Parathyroid adenoma (tissue), 2 donors: Measurements from ENCODE around the gene HCN4.

Experiments used
- H2AFZ ChIP-seq: fragments of 300-600 bp; sonication (generic); one replicate; pipeline ENCODE4 v1.7.0; 2017; ENCODE audit warnings: antibody characterized with exemption, mild to moderate bottlenecking
- H3K27ac ChIP-seq: fragments of 300-600 bp; sonication (generic); one replicate; pipeline ENCODE4 v1.7.0; 2017
- H3K27me3 ChIP-seq: fragments of 300-600 bp; sonication (generic); one replicate; pipeline ENCODE4 v1.7.0; 2017; ENCODE audit warnings: low read length; ENCODE audit not compliant: control insufficient read depth, insufficient read depth
- H3K36me3 ChIP-seq: fragments of 300-600 bp; sonication (generic); one replicate; pipeline ENCODE4 v1.7.0; 2017; ENCODE audit warnings: low read length; ENCODE audit not compliant: control insufficient read depth, insufficient read depth
- H3K4me1 ChIP-seq: fragments of 300-600 bp; sonication (generic); one replicate; pipeline ENCODE4 v1.7.0; 2017; ENCODE audit warnings: control low read depth
- H3K4me2 ChIP-seq: fragments of 300-600 bp; sonication (generic); one replicate; pipeline ENCODE4 v1.7.0; 2017; ENCODE audit warnings: low read length
- H3K4me3 ChIP-seq: fragments of 300-600 bp; sonication (generic); one replicate; pipeline ENCODE4 v1.7.0; 2017; ENCODE audit warnings: low read depth, low read length
- H3K79me2 ChIP-seq: fragments of 300-600 bp; sonication (generic); one replicate; pipeline ENCODE4 v1.7.0; 2017; ENCODE audit warnings: control low read depth
- H3K9ac ChIP-seq: fragments of 300-600 bp; sonication (generic); one replicate; pipeline ENCODE4 v1.7.0; 2017; ENCODE audit warnings: mild to moderate bottlenecking
- H3K9me3 ChIP-seq: fragments of 300-600 bp; sonication (generic); one replicate; pipeline ENCODE4 v1.7.0; 2017; ENCODE audit warnings: low read length; ENCODE audit not compliant: control insufficient read depth
- TF ChIP-seq, protein P1 (sequence below): fragments of 300-600 bp; sonication (generic); IDR thresholded peaks from one replicate; pipeline ENCODE4 v1.7.0; 2017; ENCODE audit warnings: antibody characterized with exemption, mild to moderate bottlenecking
- donor health status: primary hyperparathyroidism.

HCN4 gene

DNA sequence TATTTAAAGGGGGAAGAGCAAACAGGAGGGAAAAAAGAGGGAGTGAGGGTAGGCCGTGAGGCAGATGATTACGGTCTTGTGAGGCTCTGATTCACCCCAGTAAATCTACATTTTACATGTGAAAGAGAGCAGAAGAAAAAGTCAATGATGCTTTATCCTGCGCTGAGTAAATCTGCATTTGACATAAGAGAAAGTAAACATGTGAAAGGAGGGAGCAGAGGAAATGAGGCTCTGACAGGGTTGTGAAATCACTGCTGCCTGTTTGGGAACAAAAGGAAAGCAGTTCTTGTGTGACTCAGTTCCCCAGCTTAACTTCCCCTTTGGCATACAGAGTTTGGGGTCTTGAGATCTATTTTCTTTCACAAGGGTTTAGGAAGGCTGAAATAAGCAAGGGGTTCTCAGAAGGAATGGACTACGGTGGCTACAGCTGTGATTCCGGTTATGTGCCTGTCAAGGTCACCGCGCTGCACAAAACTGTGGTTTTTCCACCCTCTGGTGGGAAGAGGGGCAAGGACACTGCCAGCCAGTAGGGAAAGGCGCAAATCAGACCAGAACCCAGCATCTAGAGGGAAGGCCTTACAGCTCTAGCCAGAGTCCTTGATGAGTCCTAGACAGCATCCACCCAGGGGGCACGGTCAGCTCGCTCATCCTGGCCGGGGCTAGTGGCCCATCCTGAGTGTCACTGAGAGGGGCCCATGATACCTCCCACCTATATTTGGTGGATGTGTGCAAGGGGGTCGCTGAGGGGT lies 18.9 kb upstream of the HCN4 start:
- Histone ChIP-seq H3K4me1 (no peaks in the 10 kb centered on the region), H3K4me3 (no peak overlapping the region), H3K9ac (no peak overlapping the region), H3K27me3 (no peaks in the 10 kb centered on the region), H2AFZ (no peak overlapping the region), H3K36me3 (no peaks in the 10 kb centered on the region), H3K79me2 (no peaks in the 10 kb centered on the region), H3K27ac (no peak overlapping the region), H3K4me2 (no peak overlapping the region), H3K9me3 (no peaks in the 10 kb centered on the region)
- TF ChIP-seq, protein P1, sequence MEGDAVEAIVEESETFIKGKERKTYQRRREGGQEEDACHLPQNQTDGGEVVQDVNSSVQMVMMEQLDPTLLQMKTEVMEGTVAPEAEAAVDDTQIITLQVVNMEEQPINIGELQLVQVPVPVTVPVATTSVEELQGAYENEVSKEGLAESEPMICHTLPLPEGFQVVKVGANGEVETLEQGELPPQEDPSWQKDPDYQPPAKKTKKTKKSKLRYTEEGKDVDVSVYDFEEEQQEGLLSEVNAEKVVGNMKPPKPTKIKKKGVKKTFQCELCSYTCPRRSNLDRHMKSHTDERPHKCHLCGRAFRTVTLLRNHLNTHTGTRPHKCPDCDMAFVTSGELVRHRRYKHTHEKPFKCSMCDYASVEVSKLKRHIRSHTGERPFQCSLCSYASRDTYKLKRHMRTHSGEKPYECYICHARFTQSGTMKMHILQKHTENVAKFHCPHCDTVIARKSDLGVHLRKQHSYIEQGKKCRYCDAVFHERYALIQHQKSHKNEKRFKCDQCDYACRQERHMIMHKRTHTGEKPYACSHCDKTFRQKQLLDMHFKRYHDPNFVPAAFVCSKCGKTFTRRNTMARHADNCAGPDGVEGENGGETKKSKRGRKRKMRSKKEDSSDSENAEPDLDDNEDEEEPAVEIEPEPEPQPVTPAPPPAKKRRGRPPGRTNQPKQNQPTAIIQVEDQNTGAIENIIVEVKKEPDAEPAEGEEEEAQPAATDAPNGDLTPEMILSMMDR, result no peak

DNA sequence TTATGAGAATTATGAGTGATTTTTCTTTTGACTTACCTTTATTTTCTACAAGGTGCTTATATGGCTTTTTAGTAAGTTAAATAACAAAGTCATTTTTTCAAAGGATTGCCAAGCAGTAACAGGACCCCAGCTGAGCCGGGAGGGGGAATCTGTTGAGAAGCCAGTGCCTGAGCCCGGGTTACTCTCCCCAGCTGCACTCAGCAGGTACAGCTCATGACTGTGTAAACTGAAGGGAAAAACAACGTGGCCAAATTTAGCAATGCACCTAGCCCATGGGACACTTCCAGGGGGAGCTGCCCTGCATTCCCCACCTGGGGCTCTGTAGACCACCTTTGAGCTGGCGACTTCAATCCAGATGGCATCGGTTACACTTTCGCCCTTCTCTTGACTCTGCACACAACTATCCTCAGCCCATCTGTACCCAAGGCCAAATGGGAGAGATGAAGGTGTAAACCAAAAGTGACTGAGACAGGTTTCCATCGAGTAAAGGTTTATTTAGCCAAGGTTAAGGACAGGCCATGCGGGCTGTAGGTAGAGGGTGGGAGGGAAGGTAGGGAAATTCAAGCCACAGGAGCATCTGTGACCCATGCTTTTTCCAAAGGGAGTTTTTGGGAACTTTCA lies 18.2 kb upstream of the HCN4 start:
- Histone ChIP-seq H3K9me3 (no peaks in the 10 kb centered on the region), H3K79me2 (no peaks in the 10 kb centered on the region), H3K27ac (no peak overlapping the region), H3K27me3 (no peaks in the 10 kb centered on the region), H3K4me1 (no peaks in the 10 kb centered on the region), H3K9ac (no peak overlapping the region), H2AFZ (no peak overlapping the region), H3K36me3 (no peaks in the 10 kb centered on the region), H3K4me3 (no peak overlapping the region), H3K4me2 (no peak overlapping the region)
- TF ChIP-seq, protein P1, result no peak

DNA sequence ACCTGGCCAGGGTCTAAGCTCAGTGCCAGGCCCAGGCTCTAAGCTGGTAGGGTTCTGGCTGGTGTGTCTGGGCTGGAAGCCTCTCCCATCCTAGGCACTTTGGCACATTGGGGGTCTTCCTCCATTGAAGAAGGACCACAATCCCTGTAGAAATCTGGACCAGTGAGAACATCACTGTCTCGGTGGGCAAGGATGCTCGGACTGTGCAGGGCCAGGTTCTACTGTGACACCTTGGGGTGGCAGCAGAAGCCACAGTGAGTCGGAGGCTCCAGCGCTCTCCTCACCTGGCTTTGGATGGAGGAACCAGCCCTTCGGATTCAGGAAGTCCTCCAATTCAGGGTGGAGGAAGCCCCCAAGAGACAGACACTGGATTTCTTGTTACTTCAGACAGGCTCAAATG lies 17.5 kb upstream of the HCN4 start:
- no peaks in the 10 kb centered on the region for H3K36me3 ChIP-seq
- H3K4me3 ChIP-seq, result no peak overlapping the region
- no peak overlapping the region for H3K27ac ChIP-seq
- H2AFZ ChIP-seq, result no peak overlapping the region
- no peaks in the 10 kb centered on the region for H3K9me3 ChIP-seq
- no peaks in the 10 kb centered on the region for H3K4me1 ChIP-seq
- TF ChIP-seq, protein P1, result no peak
- no peak overlapping the region for H3K9ac ChIP-seq
- H3K79me2 ChIP-seq, result no peaks in the 10 kb centered on the region
- no peaks in the 10 kb centered on the region for H3K27me3 ChIP-seq
- H3K4me2 ChIP-seq, result no peak overlapping the region

DNA sequence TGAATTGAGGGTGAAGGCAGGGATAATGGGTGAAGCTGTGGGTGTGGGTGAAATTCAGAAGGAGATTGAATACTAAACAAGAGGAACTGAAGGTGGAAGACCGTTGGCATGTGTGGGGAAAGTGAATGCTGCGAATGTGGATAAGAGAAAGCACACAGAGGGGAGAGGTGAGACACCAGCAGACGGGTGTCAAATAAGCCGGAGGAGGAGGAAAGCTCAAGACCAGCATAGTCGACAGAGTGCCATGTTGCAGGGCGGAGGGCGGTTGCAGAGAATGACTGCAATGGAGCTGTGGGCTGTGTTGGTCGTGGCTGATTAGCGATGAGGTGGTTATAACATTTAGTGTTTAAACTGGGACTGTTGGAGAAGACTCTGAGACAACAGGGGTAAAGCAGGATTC lies 16.4 kb upstream of the HCN4 start:
- H3K27me3 ChIP-seq, result no peaks in the 10 kb centered on the region
- no peak overlapping the region for H3K27ac ChIP-seq
- H3K9ac ChIP-seq, result no peak overlapping the region
- no peak overlapping the region for H3K4me2 ChIP-seq
- H3K36me3 ChIP-seq, result no peaks in the 10 kb centered on the region
- TF ChIP-seq, protein P1, result no peak
- no peaks in the 10 kb centered on the region for H3K79me2 ChIP-seq
- no peak overlapping the region for H3K4me3 ChIP-seq
- no peaks in the 10 kb centered on the region for H3K9me3 ChIP-seq
- no peaks in the 10 kb centered on the region for H3K4me1 ChIP-seq
- no peak overlapping the region for H2AFZ ChIP-seq
